SHP77 treated with DMSO at 0.1 percent for 48 hours (cell line): ENCODE data around the gene CLEC11A.
"Not testable (repeated sequence)": the region's sequence is repeated elsewhere in the genome, so short reads cannot be mapped to it uniquely, and the experiment has no call there.

Experiments
- DNase-seq: peaks from one replicate; lab custom pipeline; 2025; lab: John Stamatoyannopoulos, UW

The CLEC11A gene

GRCh38 chr19:50757624-50758023 is 34.5 kb downstream of the CLEC11A start:
- not testable (repeated sequence) for DNase-seq

DNA sequence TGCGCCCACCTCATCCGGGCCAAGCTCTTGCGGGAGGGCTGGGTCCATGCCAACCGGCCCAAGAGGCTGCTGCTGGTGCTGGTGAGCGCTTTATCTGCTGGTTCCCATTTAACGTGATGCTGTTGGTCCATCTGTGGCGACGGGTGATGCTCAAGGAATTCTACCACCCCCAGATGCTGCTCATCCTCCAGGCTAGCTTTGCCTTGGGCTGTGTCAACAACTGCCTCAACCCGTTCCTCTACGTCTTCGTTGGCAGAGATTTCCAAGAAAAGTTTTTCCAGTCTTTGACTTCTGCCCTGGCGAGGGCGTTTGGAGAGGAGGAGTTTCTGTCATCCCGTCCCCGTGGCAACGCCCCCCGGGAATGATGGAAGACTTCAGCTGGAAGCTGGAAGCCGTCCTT is 35.9 kb downstream of the CLEC11A start:
- not testable (repeated sequence) for DNase-seq

DNA sequence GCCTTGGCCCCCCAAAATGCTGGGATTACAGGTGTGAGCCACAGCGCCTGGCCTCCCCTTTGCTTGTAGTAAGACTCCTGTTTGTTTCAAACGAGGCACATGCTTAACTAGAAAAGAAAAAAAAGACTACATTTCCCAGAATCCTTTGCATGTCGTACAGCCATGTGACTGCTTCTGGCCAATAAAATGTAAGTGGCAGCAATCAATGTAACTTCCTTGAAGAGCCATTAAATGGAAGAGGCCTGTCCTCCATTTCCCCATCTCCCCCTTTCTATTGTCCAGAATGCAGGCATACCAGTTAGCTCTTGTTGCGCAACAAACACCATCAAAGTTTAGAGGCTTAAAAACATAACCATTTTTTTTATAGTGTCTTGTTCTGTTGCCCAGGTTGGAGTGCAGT is 36.7 kb downstream of the CLEC11A start:
- no peak for DNase-seq

- not testable (repeated sequence) for DNase-seq
Observed at GRCh38 chr19:50761501-50761900, 38.3 kb downstream of the CLEC11A start.

GRCh38 chr19:50763521-50763920 is 40.4 kb downstream of the CLEC11A start:
- DNase-seq = not testable (repeated sequence)

GRCh38 chr19:50764409-50764808 is 41.2 kb downstream of the CLEC11A start:
- no peak for DNase-seq

DNA sequence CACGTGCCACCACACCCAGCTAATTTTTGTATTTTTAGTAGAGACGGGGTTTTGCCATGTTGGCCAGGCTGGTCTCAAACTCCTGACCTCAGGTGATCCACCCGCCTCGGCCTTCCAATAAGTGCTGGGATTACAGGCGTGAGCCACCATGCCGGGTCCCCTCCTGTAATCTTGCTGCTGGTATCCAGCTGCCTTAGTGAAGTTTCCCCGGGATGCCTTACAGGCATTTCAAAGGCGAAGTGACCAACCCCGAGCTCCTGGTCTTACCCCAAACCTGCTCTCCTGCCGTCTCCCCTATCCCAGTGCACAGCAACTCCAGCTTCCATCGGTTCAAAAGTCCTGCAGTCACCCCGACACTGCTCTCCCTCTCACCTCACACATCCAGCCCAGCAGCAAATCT is 43.6 kb downstream of the CLEC11A start:
- not testable (repeated sequence) for DNase-seq

DNA sequence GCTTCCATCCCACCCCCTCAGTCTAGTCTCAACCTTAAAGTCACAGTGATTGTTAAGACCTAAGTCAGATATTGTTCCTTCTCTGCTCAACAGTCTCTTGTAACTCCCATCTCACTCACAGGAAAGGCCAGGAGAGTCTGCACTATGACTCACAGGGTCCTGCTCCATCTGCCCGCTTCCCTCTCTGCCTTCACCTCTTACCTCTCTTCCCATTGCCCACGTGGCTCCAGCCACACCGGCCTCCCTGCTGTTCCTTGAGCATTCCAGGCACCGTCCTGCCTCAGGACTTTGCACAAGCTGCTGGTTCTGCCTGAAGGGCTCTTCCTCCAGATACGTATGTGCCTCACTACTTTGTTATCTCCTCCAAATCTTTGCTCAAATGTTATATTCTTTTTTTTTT is 44.1 kb downstream of the CLEC11A start:
- not testable (repeated sequence) for DNase-seq

DNA sequence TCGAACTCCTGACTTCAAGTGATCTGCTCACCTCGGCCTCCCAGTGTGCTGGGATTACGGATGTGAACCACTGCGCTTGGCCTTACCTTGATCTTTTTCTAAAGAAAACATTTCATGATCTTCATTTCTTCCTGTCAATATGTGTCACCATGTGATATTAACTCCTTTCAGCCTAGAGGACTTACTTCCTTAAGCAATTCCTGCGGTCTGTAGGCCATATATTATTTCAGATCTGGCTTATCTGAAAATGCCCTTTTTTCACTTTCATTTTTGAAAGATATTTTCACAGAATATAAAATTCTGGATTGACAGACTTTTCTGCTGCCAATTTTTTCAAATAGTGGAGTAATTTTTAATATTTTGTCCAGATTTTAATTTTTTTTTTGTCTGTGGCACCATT is 45.1 kb downstream of the CLEC11A start:
- DNase-seq = no peak

GRCh38 chr19:50770164-50770563 is 47.0 kb downstream of the CLEC11A start, which contains the start of gene GPR32:
Gene GPR32, plus strand, starts transcription at chr19:50770464. Its CDS starts 137 bp downstream, at chr19:50770601.
- not testable (repeated sequence) for DNase-seq

GRCh38 chr19:50770888-50771287 is 47.7 kb downstream of the CLEC11A start:
- DNase-seq = no peak

GRCh38 chr19:50772476-50772875 is 49.3 kb downstream of the CLEC11A start:
- no peak for DNase-seq

DNA sequence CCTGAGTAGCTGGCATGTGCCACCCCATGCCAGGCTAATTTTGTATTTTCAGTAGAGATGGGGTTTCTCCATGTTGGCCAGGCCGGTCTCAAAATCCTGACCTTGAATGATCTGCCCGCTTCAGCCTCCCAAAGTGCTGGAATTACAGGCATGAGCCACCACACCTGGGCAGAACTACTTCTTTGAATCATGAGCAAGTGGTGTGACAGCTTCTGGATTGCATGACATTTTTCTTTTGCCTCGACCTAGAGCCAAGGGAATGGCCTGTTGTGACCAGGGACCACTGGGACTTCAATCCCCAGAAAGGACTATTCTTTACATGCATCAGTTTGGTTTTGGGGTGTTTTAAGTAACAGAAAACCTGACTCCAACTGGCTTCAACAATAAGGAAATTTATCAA is 49.7 kb downstream of the CLEC11A start:
- DNase-seq = not testable (repeated sequence)

- not testable (repeated sequence) for DNase-seq
Observed at GRCh38 chr19:50773454-50773853, 50.3 kb downstream of the CLEC11A start.
